ENCODE measurements around the gene CEND1.

GRCh38 chr11:787084-787675 is 2.7 kb downstream of the CEND1 start:
- no peak for TF ChIP-seq CTCF (IDR thresholded peaks at IDR 0.05)
- TF ChIP-seq POLR2A (IDR thresholded peaks at IDR 0.05), result no peak

All from thyroid gland (tissue), 4 donors.